ENCODE data around the gene ELAPOR1. TPM values are rescaled to one million over a fixed set of nuclear protein-coding genes. Genes with fewer than 3 reads are reported as not detected.

ELAPOR1 gene
- total RNA-seq, 2 donors from 2014 or later, result 0.11 to 0.12 TPM

DNA sequence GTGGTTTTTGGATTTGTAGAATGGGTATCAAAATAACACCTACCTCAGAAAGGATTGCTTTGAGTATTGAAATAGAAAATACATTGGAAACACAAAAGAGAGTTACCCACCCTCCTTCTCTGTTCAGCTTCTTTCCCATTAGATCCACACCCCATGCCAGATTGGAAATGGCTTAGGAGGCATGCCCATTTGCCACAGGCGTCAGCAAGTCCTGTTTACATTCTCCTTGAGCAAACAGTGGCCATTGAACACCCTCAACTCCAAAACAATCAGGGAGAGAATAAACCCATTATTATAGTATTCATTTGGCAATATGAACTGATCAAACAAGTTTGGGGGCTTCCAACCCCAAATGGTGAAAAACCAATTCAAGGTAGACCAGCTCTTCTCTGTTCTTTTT is 2.4 kb downstream of the ELAPOR1 start:
- Histone ChIP-seq H3K4me3 (no peak overlapping the region), H3K4me1 (peaks cover 0 to 28% of the 10 kb centered on the region in 2 donors), H3K9me3 (no peaks in the 10 kb centered on the region), H3K27me3 (no peaks in the 10 kb centered on the region), H3K27ac (no peak overlapping the region), H3K36me3 (no peaks in the 10 kb centered on the region)
- TF ChIP-seq, protein P1, sequence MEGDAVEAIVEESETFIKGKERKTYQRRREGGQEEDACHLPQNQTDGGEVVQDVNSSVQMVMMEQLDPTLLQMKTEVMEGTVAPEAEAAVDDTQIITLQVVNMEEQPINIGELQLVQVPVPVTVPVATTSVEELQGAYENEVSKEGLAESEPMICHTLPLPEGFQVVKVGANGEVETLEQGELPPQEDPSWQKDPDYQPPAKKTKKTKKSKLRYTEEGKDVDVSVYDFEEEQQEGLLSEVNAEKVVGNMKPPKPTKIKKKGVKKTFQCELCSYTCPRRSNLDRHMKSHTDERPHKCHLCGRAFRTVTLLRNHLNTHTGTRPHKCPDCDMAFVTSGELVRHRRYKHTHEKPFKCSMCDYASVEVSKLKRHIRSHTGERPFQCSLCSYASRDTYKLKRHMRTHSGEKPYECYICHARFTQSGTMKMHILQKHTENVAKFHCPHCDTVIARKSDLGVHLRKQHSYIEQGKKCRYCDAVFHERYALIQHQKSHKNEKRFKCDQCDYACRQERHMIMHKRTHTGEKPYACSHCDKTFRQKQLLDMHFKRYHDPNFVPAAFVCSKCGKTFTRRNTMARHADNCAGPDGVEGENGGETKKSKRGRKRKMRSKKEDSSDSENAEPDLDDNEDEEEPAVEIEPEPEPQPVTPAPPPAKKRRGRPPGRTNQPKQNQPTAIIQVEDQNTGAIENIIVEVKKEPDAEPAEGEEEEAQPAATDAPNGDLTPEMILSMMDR (IDR thresholded peaks at IDR 0.05), result no peak
- no peak for DNase-seq (ENCODE audit: low spot score)

DNA sequence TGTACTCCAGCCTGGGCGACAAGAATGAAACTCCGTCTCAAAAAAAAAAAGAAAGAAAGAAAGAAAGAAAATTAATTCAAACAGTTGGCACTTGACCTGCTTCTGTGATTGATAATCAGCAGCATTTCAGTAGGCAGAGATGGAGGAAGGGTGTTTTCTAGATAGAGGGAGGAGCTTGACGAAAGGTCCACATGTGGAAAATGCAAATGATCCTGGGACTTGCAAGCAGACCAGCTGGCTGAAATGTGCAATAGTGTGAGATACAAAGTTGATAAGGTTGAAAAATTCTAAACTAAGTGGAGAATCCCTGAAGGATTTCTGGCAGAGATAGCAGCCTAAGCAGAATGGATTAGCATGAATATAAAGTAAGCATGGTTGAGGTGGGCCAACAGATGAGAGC is 4.2 kb downstream of the ELAPOR1 start:
- DNase-seq (ENCODE audit: low spot score), result no peak
- Histone ChIP-seq H3K36me3 (no peaks in the 10 kb centered on the region), H3K27ac (no peak overlapping the region), H3K27me3 (no peaks in the 10 kb centered on the region), H3K9me3 (no peaks in the 10 kb centered on the region), H3K4me3 (no peak overlapping the region), H3K4me1 (peaks cover 0 to 14% of the 10 kb centered on the region in 2 donors)
- TF ChIP-seq, protein P1 (IDR thresholded peaks at IDR 0.05), result no peak

DNA sequence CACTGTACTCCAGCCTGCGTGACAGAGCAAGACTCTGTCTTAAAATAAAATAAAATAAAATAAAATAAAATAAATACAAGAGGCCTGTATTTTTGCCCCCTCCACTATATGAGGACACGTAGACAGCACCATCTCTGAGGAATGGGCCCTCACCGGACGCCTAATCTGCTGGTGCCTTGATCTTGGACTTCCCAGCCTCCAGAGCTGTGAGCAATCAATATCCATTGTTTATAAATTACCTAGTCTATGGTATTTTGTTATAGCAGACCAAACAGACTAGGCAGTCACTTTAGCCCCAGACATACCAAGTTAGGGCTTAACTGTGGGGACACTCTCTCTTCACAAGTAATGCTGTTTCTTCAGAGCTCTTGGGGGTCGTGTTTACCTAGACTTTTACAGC is 6.4 kb downstream of the ELAPOR1 start:
- Histone ChIP-seq H3K27ac (no peak overlapping the region), H3K9me3 (no peaks in the 10 kb centered on the region), H3K4me3 (no peak overlapping the region), H3K27me3 (no peaks in the 10 kb centered on the region), H3K36me3 (no peaks in the 10 kb centered on the region), H3K4me1 (no peaks in the 10 kb centered on the region)
- no peak for DNase-seq (ENCODE audit: low spot score)
- TF ChIP-seq, protein P1 (IDR thresholded peaks at IDR 0.05), result no peak

DNA sequence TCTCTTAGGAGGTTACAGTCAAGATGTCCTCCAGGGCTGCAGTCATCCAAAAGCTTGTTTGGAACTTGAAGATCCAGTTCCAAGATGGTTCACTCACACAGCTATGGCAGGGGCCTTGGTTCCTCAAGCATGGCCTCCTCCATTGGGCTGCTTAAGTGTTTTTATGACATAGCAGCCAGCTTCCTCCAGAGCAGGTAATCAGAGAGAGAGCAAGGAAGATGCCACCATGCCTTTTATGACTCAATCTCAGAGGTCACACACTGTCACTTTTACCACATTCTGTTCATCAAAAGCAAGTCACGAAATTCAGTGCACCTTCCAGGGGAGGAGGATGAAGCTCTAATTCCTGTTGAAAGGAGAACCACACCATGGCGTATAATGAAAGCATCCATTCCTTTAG is 17.1 kb downstream of the ELAPOR1 start:
- TF ChIP-seq, protein P1 (IDR thresholded peaks at IDR 0.05), result no peak
- peak overlapping the region in 1 of 2 donors; percentile 25 for H3K27ac ChIP-seq
- H3K9me3 ChIP-seq, result no peaks in the 10 kb centered on the region
- peaks cover 0 to 21% of the 10 kb centered on the region in 2 donors for H3K4me1 ChIP-seq
- H3K27me3 ChIP-seq, result no peaks in the 10 kb centered on the region
- DNase-seq (ENCODE audit: low spot score), result no peak
- H3K36me3 ChIP-seq, result no peaks in the 10 kb centered on the region
- H3K4me3 ChIP-seq, result no peak overlapping the region

DNA sequence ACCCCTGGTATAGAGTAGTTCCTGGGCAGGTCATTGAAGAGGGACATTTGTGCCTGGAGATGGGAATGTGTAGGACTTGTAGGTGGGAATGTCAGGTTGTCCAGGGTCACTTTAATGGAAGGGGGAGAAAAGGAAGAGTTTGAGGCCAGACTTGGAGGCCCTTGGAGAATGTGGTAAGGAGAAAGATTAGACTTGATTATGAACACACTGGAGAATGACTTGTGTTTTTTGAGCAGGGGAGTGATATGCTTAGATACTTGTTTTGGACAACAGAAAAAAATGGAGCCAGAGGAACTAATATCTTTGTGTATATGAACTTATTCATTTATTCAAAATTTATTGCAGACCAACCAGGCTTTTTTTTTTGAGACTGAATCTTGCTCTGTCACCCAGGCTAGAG is 17.9 kb downstream of the ELAPOR1 start:
- TF ChIP-seq, protein P1 (IDR thresholded peaks at IDR 0.05), result no peak
- no peaks in the 10 kb centered on the region for H3K9me3 ChIP-seq
- H3K27ac ChIP-seq, result no peak overlapping the region
- no peak overlapping the region for H3K4me3 ChIP-seq
- H3K36me3 ChIP-seq, result no peaks in the 10 kb centered on the region
- H3K27me3 ChIP-seq, result no peaks in the 10 kb centered on the region
- H3K4me1 ChIP-seq, result peaks cover 0 to 21% of the 10 kb centered on the region in 2 donors
- no peak for DNase-seq (ENCODE audit: low spot score)

DNA sequence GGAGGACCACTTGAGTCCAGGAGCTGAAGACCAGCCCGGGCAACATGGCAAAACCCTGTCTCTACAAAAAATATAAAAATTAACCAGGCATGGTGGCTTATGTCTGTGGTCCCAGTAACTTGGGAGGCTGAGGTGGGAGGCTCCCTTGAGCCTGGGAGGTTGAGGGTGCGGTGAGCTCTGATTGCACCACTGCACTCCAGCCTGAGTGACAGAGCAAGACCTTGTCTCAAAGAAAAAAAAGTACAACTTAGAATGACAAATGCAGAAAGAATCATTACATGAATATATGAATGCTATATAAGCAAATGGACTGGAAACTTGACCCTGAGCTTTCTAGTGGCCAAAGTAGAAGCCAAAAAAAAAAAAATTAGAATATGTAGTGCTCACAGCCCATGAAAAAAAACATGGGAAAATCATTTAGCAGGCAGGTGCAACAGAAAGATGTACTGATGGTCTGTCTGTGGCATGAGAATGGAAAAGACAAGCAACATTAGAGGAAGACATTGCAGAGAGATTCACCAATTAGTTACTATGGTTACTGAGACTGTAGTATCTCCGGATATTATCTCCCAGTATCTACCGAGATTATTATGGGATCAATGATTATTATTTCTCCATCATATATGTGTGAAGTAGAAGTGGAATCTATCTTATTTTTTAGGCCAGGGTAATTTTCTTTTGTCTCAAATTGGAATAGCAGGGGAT is 19.2 kb downstream of the ELAPOR1 start:
- no peak overlapping the region for H3K4me3 ChIP-seq
- TF ChIP-seq, protein P1 (IDR thresholded peaks at IDR 0.05), result no peak
- peak overlapping the region; percentile 68 to 75 for H3K27ac ChIP-seq

More for the DNA sequence above, 19.2 kb downstream of the ELAPOR1 start:
- Histone ChIP-seq H3K4me1 (peaks cover 0 to 21% of the 10 kb centered on the region in 2 donors), H3K36me3 (no peaks in the 10 kb centered on the region), H3K9me3 (no peaks in the 10 kb centered on the region), H3K27me3 (no peaks in the 10 kb centered on the region)
- no peak for DNase-seq (ENCODE audit: low spot score)
